SU-DHL-6 (cell line): Measurements from ENCODE around the gene EMP1.

ENCODE experiments used
- H2AFZ ChIP-seq: fragments of 200-600 bp; sonication (generic); 2 replicates; pipeline ENCODE4 v1.6.1; 2014; ENCODE audit warnings: low read depth, mild to moderate bottlenecking, moderate library complexity, mixed read lengths, antibody characterized with exemption, low read length; ENCODE audit not compliant: severe bottlenecking
- H3F3A ChIP-seq: fragments of 200-600 bp; shearing (Covaris generic); 2 replicates; pipeline ENCODE4 v1.6.0; 2016; ENCODE audit warnings: antibody characterized with exemption, mild to moderate bottlenecking; ENCODE audit not compliant: insufficient read depth
- H3K27ac ChIP-seq: fragments of 200-600 bp; sonication (generic); 2 replicates; pipeline ENCODE4 v1.5.1; 2016; ENCODE audit warnings: low read depth, mild to moderate bottlenecking, low read length, moderate library complexity, mixed read lengths
- H3K27me3 ChIP-seq: fragments of 200-600 bp; sonication (generic), shearing (Covaris generic); 2 replicates; pipeline ENCODE4 v1.6.0; 2014; ENCODE audit warnings: mild to moderate bottlenecking, low read length
- H3K36me3 ChIP-seq: fragments of 200-600 bp; sonication (generic); 2 replicates; pipeline ENCODE4 v1.6.1; 2014; ENCODE audit warnings: mild to moderate bottlenecking, low read length, mixed read lengths
- H3K4me2 ChIP-seq: fragments of 300-600, 200-600 bp; shearing (Covaris generic), sonication (generic); 2 replicates; pipeline ENCODE4 v1.6.0; 2014; ENCODE audit warnings: low read length, low read depth, mild to moderate bottlenecking; ENCODE audit not compliant: poor library complexity, severe bottlenecking
- H3K4me3 ChIP-seq: fragments of 200-600 bp; sonication (generic); 2 replicates; pipeline ENCODE4 v1.5.1; 2014; ENCODE audit warnings: antibody characterized with exemption, low read length, mild to moderate bottlenecking, mixed read lengths; ENCODE audit not compliant: insufficient read depth, poor library complexity, severe bottlenecking
- H3K79me2 ChIP-seq: fragments of 200-600 bp; sonication (generic); 2 replicates; pipeline ENCODE4 v1.6.1; 2014; ENCODE audit warnings: mild to moderate bottlenecking, low read length, moderate library complexity; ENCODE audit not compliant: insufficient read depth
- H3K9ac ChIP-seq: fragments of 200-600 bp; sonication (generic); 2 replicates; pipeline ENCODE4 v1.7.0; 2014; ENCODE audit warnings: mild to moderate bottlenecking, low read length
- H3K9me2 ChIP-seq: fragments of 200-600 bp; sonication (generic); replicated peaks from 2 replicates; pipeline ENCODE4 v1.6.1; 2014; ENCODE audit warnings: low read length; ENCODE audit not compliant: insufficient read depth
- H3K9me3 ChIP-seq: fragments of 200-600 bp; sonication (generic); 2 replicates; pipeline ENCODE4 v1.6.1; 2014; ENCODE audit warnings: low read length, mixed read lengths; ENCODE audit not compliant: insufficient read depth
- H4K20me1 ChIP-seq: fragments of 200-600 bp; sonication (generic); 2 replicates; pipeline ENCODE4 v1.6.1; 2014; ENCODE audit warnings: low read depth, mild to moderate bottlenecking, antibody characterized with exemption, low read length, moderate library complexity, mixed read lengths
- EZH2phosphoT487 ChIP-seq: fragments of 200-600 bp; sonication (generic), shearing (Covaris generic); conservative IDR thresholded peaks from 2 replicates; pipeline ENCODE4 v1.6.1; 2018; ENCODE audit warnings: mild to moderate bottlenecking, antibody characterized with exemption, low read length, moderate library complexity, mixed read lengths
- TF ChIP-seq, protein P1 (sequence below): fragments of 200-600 bp; sonication (generic); IDR thresholded peaks from one replicate; pipeline ENCODE4 v1.5.1; 2017; ENCODE audit warnings: antibody characterized with exemption, mild to moderate bottlenecking, low read length, moderate library complexity; ENCODE audit not compliant: insufficient read depth, poor library complexity, severe bottlenecking

EMP1 gene

DNA sequence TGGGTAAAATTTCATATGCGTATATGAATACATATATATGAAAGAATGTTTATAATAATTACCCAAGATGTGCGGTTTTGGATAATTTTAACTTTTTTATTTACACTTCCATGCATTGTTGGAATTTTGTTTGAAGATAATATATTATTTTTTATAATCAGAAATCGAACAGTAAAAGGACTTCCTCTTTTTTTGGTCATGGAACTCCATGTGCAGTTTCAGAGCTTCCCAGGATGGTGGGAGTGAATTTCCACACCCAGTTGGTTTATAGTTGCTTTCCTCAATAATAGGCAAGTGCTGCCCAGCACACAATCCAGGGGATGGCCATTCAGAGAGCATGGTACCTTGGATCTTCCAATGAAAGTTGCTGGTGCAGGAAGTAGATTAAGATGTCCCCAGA is 6.3 kb upstream of the EMP1 start:
- H3K4me2 ChIP-seq: no peak overlapping the region
- H3K36me3 ChIP-seq: no peaks in the 10 kb centered on the region
- H3K27me3 ChIP-seq: no peaks in the 10 kb centered on the region
- no peak overlapping the region for H2AFZ ChIP-seq
- TF ChIP-seq, protein P1, sequence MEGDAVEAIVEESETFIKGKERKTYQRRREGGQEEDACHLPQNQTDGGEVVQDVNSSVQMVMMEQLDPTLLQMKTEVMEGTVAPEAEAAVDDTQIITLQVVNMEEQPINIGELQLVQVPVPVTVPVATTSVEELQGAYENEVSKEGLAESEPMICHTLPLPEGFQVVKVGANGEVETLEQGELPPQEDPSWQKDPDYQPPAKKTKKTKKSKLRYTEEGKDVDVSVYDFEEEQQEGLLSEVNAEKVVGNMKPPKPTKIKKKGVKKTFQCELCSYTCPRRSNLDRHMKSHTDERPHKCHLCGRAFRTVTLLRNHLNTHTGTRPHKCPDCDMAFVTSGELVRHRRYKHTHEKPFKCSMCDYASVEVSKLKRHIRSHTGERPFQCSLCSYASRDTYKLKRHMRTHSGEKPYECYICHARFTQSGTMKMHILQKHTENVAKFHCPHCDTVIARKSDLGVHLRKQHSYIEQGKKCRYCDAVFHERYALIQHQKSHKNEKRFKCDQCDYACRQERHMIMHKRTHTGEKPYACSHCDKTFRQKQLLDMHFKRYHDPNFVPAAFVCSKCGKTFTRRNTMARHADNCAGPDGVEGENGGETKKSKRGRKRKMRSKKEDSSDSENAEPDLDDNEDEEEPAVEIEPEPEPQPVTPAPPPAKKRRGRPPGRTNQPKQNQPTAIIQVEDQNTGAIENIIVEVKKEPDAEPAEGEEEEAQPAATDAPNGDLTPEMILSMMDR: no peak
- TF ChIP-seq EZH2phosphoT487: no peak
- H3K79me2 ChIP-seq: no peaks in the 10 kb centered on the region
- H3K9me2 ChIP-seq: no peaks in the 10 kb centered on the region
- H3K4me3 ChIP-seq: no peak overlapping the region
- H3K27ac ChIP-seq: no peak overlapping the region
- H3K9ac ChIP-seq: no peak overlapping the region
- no peaks in the 10 kb centered on the region for H4K20me1 ChIP-seq
- no peaks in the 10 kb centered on the region for H3F3A ChIP-seq
- H3K9me3 ChIP-seq: no peaks in the 10 kb centered on the region

DNA sequence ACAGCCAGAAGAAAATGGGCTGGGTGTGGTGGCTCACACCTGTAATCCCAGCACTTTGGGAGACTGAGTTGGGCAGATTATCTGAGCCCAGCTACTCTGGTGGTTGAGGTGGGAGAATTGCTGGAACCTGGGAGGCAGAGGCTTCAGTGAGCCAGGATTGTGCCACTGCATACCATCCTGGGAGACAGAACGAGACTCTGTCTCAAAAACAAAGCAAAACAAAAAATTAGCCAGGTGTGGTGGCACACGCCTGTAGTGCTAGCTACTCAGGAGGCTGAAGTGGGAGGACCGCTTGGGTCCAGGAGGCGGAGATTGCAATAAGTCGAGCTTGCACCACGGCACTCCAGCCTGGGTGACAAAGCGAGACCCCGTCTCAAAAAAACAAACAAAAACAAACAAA is 3.8 kb upstream of the EMP1 start:
- Histone ChIP-seq H2AFZ (no peak overlapping the region), H3K36me3 (no peaks in the 10 kb centered on the region), H4K20me1 (no peaks in the 10 kb centered on the region), H3K9ac (no peak overlapping the region), H3K4me2 (no peak overlapping the region), H3K79me2 (no peaks in the 10 kb centered on the region), H3F3A (no peaks in the 10 kb centered on the region), H3K9me2 (no peaks in the 10 kb centered on the region), H3K9me3 (no peaks in the 10 kb centered on the region), H3K27ac (no peak overlapping the region), H3K27me3 (no peaks in the 10 kb centered on the region), H3K4me3 (no peak overlapping the region)
- TF ChIP-seq EZH2phosphoT487: no peak
- TF ChIP-seq, protein P1: no peak

DNA sequence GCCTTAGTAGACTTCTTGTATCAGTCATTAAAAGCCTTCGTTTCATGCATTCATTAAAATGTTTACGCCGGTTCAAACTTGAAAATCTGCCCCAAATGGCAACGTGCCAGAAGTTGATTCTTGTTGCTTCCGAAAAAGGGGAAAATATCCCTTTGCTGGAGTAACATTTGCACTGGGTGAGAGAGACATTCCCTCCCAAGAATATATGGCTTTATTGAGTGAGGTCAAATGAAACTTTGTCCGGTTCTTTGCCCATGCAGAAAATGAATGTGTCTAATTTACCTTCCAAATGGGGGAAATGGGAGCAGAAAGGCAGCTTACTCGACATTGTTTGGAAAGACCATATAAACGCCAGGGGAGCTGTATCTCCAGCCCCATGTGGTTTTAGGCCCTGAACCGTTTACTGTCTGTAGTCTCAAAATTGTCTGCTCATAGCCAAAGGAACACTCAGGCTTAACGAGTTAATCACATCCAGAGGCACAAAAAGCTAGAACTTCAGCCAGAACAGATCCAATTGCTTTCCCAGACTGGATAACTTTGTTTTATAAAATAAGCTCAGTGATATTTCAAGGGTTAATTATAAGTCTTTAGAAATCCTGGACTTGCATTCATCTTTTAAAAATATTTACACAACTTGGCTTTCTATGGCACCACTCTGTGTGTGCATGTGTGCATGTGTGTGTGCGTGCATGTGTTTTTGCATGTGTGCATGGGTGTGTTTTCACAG is 2.9 kb upstream of the EMP1 start:
- no peak overlapping the region for H2AFZ ChIP-seq
- no peaks in the 10 kb centered on the region for H3K9me2 ChIP-seq
- H3K9me3 ChIP-seq: no peaks in the 10 kb centered on the region
- no peak overlapping the region for H3K4me2 ChIP-seq
- no peaks in the 10 kb centered on the region for H4K20me1 ChIP-seq
- H3K27ac ChIP-seq: no peak overlapping the region
- no peaks in the 10 kb centered on the region for H3K79me2 ChIP-seq
- H3K36me3 ChIP-seq: no peaks in the 10 kb centered on the region
- no peak overlapping the region for H3K9ac ChIP-seq
- H3K4me3 ChIP-seq: no peak overlapping the region
- H3F3A ChIP-seq: no peaks in the 10 kb centered on the region
- TF ChIP-seq, protein P1: no peak
- no peak for TF ChIP-seq EZH2phosphoT487
- no peaks in the 10 kb centered on the region for H3K27me3 ChIP-seq
